ENCODE measurements around the gene ACTL7A. TPM values are rescaled to one million over a fixed set of nuclear protein-coding genes. Genes with fewer than 3 reads are reported as not detected.

The ACTL7A gene
- total RNA-seq, 4 donors from 2014 or later, result not detected

DNA sequence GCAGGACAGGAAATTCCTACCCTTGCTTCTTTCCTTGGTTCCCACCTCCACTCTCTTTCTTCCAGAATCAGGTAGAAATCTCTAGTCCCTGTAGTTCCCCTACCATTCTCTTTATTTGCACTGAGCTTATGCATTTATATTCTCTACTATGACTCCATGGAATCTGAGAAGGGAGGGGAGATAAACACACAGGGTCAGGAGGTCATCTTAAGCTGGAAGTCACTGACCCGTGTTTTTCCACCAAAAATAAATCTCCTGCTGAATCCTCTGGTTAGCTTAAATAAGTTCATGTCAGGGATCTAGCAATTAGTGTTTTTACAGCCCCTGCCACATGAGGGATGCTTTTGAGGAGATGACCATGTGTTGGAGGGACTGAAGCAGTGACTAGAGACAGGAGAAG, 10.0 kb upstream of the ACTL7A start:
- intact Hi-C loops (cut with DNase I; ENCODE audit: low total_unique reads), result no loop called here
- no peak overlapping the region for H3K4me3 ChIP-seq (ENCODE audit: low read depth, poor library complexity, severe bottlenecking)
- 53 to 56% methylated on average over 1 of the region's 1 CpG for WGBS, 2 donors
- DNase-seq (ENCODE audit: low spot score in 2 of 2), result peak in 1 of 2 donors; percentile 2
- TF ChIP-seq POLR2A (IDR thresholded peaks at IDR 0.05) (no peak), CTCF (IDR thresholded peaks at IDR 0.05) (no peak)

GRCh38 chr9:108854094-108854493, 8.0 kb upstream of the ACTL7A start:
- intact Hi-C loops (cut with DNase I; ENCODE audit: low total_unique reads), result no loop called here
- TF ChIP-seq CTCF (IDR thresholded peaks at IDR 0.05), result no peak
- TF ChIP-seq POLR2A (IDR thresholded peaks at IDR 0.05), result no peak
- H3K4me3 ChIP-seq (ENCODE audit: low read depth, poor library complexity, severe bottlenecking), result no peak overlapping the region
- 95 to 97% methylated on average over 3 of the region's 3 CpGs for WGBS, 2 donors
- DNase-seq (ENCODE audit: low spot score in 2 of 2), result no peak

DNA sequence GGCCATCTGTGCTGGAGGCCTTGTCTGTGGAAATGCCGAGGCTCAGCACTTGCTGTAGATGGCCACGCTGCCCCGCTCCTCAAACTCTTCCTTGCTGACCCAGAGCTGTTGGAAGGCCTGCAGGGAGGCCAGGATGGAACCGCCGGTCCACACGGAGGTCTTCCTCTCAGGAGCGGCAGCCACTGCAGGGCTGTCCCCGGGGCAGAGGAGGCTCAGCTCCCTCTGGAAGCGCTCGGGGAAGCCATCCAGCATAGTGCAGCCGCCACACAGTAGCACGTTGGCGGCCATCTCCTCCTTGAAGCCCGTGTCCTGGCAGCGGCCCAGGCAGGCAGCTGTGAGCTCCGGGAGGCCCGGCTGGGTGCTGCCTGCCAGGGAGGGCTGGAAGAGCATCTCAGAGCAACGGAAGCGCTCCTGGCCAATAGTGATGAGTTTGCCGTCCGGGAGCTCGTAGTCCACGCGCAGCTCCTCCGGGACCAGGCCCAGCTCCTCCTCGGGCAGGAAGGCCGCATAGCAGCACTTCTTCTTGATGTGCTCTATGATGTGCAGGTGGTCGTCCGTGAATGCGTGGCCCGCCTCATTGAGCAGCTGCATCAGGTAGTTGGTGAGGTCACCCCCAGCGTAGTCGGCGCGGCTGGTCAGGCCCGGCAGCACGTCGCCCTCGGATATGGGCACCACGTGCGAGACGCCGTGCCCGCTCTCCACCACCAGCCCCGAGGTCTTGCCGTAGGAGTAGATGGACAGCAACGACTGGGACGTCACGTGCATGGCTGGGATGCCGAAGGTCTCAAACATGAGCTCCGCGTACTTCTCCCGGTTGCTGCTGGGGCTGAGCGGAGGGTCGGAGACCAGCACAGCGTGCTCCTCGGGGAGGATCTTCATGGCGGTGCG, 7.2 kb upstream of the ACTL7A start:
- 92 to 94% methylated on average over 40 to 46 of the region's 59 CpGs for WGBS, 2 donors
- intact Hi-C loops (cut with DNase I; ENCODE audit: low total_unique reads), result no loop called here
- H3K4me3 ChIP-seq (ENCODE audit: low read depth, poor library complexity, severe bottlenecking), result no peak overlapping the region
- TF ChIP-seq POLR2A (IDR thresholded peaks at IDR 0.05) (no peak), CTCF (IDR thresholded peaks at IDR 0.05) (no peak)
- DNase-seq (ENCODE audit: low spot score in 2 of 2), result peak in 1 of 2 donors; percentile 82

GRCh38 chr9:108855529-108855886, 6.6 kb upstream of the ACTL7A start:
- peak in 1 of 2 donors; percentile 84 for DNase-seq (ENCODE audit: low spot score in 2 of 2)
- no peak overlapping the region for H3K4me3 ChIP-seq (ENCODE audit: low read depth, poor library complexity, severe bottlenecking)
- TF ChIP-seq CTCF (IDR thresholded peaks at IDR 0.05), result no peak
- TF ChIP-seq POLR2A (IDR thresholded peaks at IDR 0.05), result no peak
- intact Hi-C loops (cut with DNase I; ENCODE audit: low total_unique reads), result no loop called here
- 95 to 98% methylated on average over 14 to 23 of the region's 25 CpGs for WGBS, 2 donors

GRCh38 chr9:108855888-108856287, 6.2 kb upstream of the ACTL7A start, which contains the start of gene ACTL7B:
Gene ACTL7B (minus strand): TSS chr9:108855986. CDS start chr9:108855930, 56 bp downstream.
- intact Hi-C loops (cut with DNase I; ENCODE audit: low total_unique reads), result no loop called here
- DNase-seq (ENCODE audit: low spot score in 2 of 2), result no peak
- 90 to 91% methylated on average over 7 of the region's 7 CpGs for WGBS, 2 donors
- H3K4me3 ChIP-seq (ENCODE audit: low read depth, poor library complexity, severe bottlenecking), result no peak within 1 kb of the TSS
- TF ChIP-seq POLR2A (IDR thresholded peaks at IDR 0.05) (no peak), CTCF (IDR thresholded peaks at IDR 0.05) (no peak)

Measured in lower leg skin (tissue), 4 donors.